H9 (cell line): ENCODE measurements around the gene ANAPC16. TPM values are rescaled to one million over a fixed set of nuclear protein-coding genes. Genes with fewer than 3 reads are reported as not detected.

Experiments
- DNase-seq: peaks from one replicate; pipeline ENCODE4 v3.0.0-alpha.2; 2017
- H2AFZ ChIP-seq: one replicate; pipeline ENCODE4 v1.6.1; 2013; ENCODE audit warnings: mild to moderate bottlenecking, low read length, control low read depth, moderate library complexity
- H2AK5ac ChIP-seq: 2 replicates; pipeline ENCODE4 v1.6.1; 2013; ENCODE audit warnings: low read length, control low read depth, mixed read lengths; ENCODE audit not compliant: insufficient read length
- H2BK120ac ChIP-seq: one replicate; pipeline ENCODE4 v1.6.1; 2013; ENCODE audit warnings: low read depth, mild to moderate bottlenecking, low read length, control low read depth, inconsistent platforms; ENCODE audit not compliant: poor library complexity, severe bottlenecking
- H2BK12ac ChIP-seq: 2 replicates; pipeline ENCODE4 v1.6.1; 2013; ENCODE audit warnings: low read length, control low read depth, mixed read lengths, low read depth; ENCODE audit not compliant: insufficient read length
- H2BK15ac ChIP-seq: 2 replicates; pipeline ENCODE4 v1.6.1; 2013; ENCODE audit warnings: low read depth, low read length, control low read depth
- H2BK20ac ChIP-seq: one replicate; pipeline ENCODE4 v1.6.1; 2013; ENCODE audit warnings: low read depth, mild to moderate bottlenecking, low read length, control low read depth, inconsistent platforms; ENCODE audit not compliant: poor library complexity, severe bottlenecking
- H2BK5ac ChIP-seq: 2 replicates; pipeline ENCODE4 v1.6.1; 2013; ENCODE audit warnings: low read length, control low read depth, mixed read lengths; ENCODE audit not compliant: insufficient read length
- H3K14ac ChIP-seq: 2 replicates; pipeline ENCODE4 v1.6.1; 2013; ENCODE audit warnings: low read length, control low read depth; ENCODE audit not compliant: insufficient read depth
- H3K18ac ChIP-seq: 2 replicates; pipeline ENCODE4 v1.6.1; 2013; ENCODE audit warnings: low read depth, mild to moderate bottlenecking, mixed read lengths, low read length, control low read depth; ENCODE audit not compliant: insufficient read length
- H3K23ac ChIP-seq: 2 replicates; pipeline ENCODE4 v1.6.1; 2013; ENCODE audit warnings: low read length, control low read depth, mixed read lengths, low read depth; ENCODE audit not compliant: insufficient read length
- H3K23me2 ChIP-seq: 2 replicates; pipeline ENCODE4 v1.6.1; 2013; ENCODE audit warnings: low read depth, mild to moderate bottlenecking, mixed read lengths, low read length, control low read depth; ENCODE audit not compliant: insufficient read length, poor library complexity, severe bottlenecking
- H3K27ac ChIP-seq: 2 replicates; pipeline ENCODE4 v1.5.1; 2013; ENCODE audit warnings: low read length, control low read depth, mixed read lengths, low read depth; ENCODE audit not compliant: insufficient read length
- H3K27me3 ChIP-seq: 2 replicates; pipeline ENCODE4 v1.6.1; 2013; ENCODE audit warnings: low read length, control low read depth, inconsistent platforms; ENCODE audit not compliant: insufficient read depth
- H3K4ac ChIP-seq: 2 replicates; pipeline ENCODE4 v1.6.1; 2013; ENCODE audit warnings: low read depth, mild to moderate bottlenecking, control low read depth, inconsistent platforms, low read length, moderate library complexity
- H3K4me1 ChIP-seq: 2 replicates; pipeline ENCODE4 v1.6.1; 2013; ENCODE audit warnings: low read length, control low read depth, inconsistent platforms; ENCODE audit not compliant: insufficient read depth
- H3K4me2 ChIP-seq: 2 replicates; pipeline ENCODE4 v1.6.1; 2013; ENCODE audit warnings: low read length, control low read depth, mixed read lengths; ENCODE audit not compliant: insufficient read length, insufficient read depth
- H3K56ac ChIP-seq: 2 replicates; pipeline ENCODE4 v1.6.1; 2013; ENCODE audit warnings: low read depth, mild to moderate bottlenecking, mixed read lengths, low read length, control low read depth; ENCODE audit not compliant: insufficient read length
- H3K79me1 ChIP-seq: 2 replicates; pipeline ENCODE4 v1.6.1; 2013; ENCODE audit warnings: low read depth, mild to moderate bottlenecking, moderate library complexity, low read length, control low read depth, inconsistent platforms; ENCODE audit not compliant: insufficient read depth, poor library complexity, severe bottlenecking
- H3K79me2 ChIP-seq: 2 replicates; pipeline ENCODE4 v1.6.1; 2013; ENCODE audit warnings: low read length, control low read depth, inconsistent platforms; ENCODE audit not compliant: insufficient read depth
- H3K9ac ChIP-seq: 2 replicates; pipeline ENCODE4 v1.6.1; 2013; ENCODE audit warnings: low read length, control low read depth, mixed read lengths; ENCODE audit not compliant: insufficient read length; ENCODE audit errors: extremely low read depth
- H3K9me3 ChIP-seq: one replicate; pipeline ENCODE4 v1.6.1; 2013; ENCODE audit warnings: low read depth, low read length, inconsistent platforms; ENCODE audit not compliant: control insufficient read depth
- H3T11ph ChIP-seq: one replicate; pipeline ENCODE4 v1.6.1; 2013; ENCODE audit warnings: mild to moderate bottlenecking, low read length, control low read depth, inconsistent platforms
- H4K20me1 ChIP-seq: one replicate; pipeline ENCODE4 v1.6.1; 2013; ENCODE audit not compliant: control insufficient read depth, insufficient read length, insufficient read depth
- H4K5ac ChIP-seq: 2 replicates; pipeline ENCODE4 v1.6.1; 2013; ENCODE audit warnings: low read depth, mild to moderate bottlenecking, mixed read lengths, low read length, control low read depth; ENCODE audit not compliant: insufficient read length
- H4K8ac ChIP-seq: replicated peaks from 2 replicates; pipeline ENCODE4 v1.6.1; 2013; ENCODE audit warnings: low read length, control low read depth, mixed read lengths, low read depth; ENCODE audit not compliant: insufficient read length
- H4K91ac ChIP-seq: 2 replicates; pipeline ENCODE4 v1.6.1; 2013; ENCODE audit warnings: low read depth, mild to moderate bottlenecking, moderate library complexity, mixed read lengths, low read length, control low read depth; ENCODE audit not compliant: insufficient read length
- H3K27ac Mint-ChIP-seq, 3 experiments: 2 replicates in 2 of 3; 3 replicates in 1 of 3; pipeline ENCODE4 v1.8.0; 2020 to 2021; ENCODE audit warnings: mixed read lengths in 3 of 3, mild to moderate bottlenecking in 1 of 3, moderate library complexity in 1 of 3
- H3K27me3 Mint-ChIP-seq: 2 replicates; pipeline ENCODE4 v1.8.0; 2021; ENCODE audit warnings: low read depth, mild to moderate bottlenecking, moderate library complexity, mixed read lengths
- H3K36me3 Mint-ChIP-seq, 3 experiments: 2 replicates in 2 of 3; 3 replicates in 1 of 3; pipeline ENCODE4 v1.8.0; 2020 to 2021; ENCODE audit warnings: low read depth in 3 of 3, mixed read lengths in 3 of 3; ENCODE audit not compliant: insufficient read depth in 1 of 3
- H3K4me1 Mint-ChIP-seq, 2 experiments: 2 replicates each; pipeline ENCODE4 v1.8.0; 2020; ENCODE audit warnings: mixed read lengths in 2 of 2
- H3K4me3 Mint-ChIP-seq, 2 experiments: 2 replicates in 1 of 2; 3 replicates in 1 of 2; pipeline ENCODE4 v1.8.0; 2020 to 2021; ENCODE audit warnings: mild to moderate bottlenecking in 2 of 2, mixed read lengths in 2 of 2, moderate library complexity in 1 of 2
- H3K9me3 Mint-ChIP-seq, 2 experiments: 2 replicates in 1 of 2; 3 replicates in 1 of 2; pipeline ENCODE4 v1.8.0; 2020; ENCODE audit warnings: mild to moderate bottlenecking in 2 of 2, mixed read lengths in 2 of 2, moderate library complexity in 1 of 2
- CTCF ChIP-seq: fragments of 200-600 bp; sonication (generic); conservative IDR thresholded peaks from 3 replicates; pipeline ENCODE4 v1.8.0; 2021; ENCODE audit warnings: antibody characterized with exemption, mild to moderate bottlenecking
- WGBS: extraction: QIAGEN DNeasy Blood & Tissue Kit; methylation state at CpG from one replicate; pipeline ENCODE4 v1.1.7; 2013; ENCODE audit warnings: missing lambda C conversion rate, low lambda C conversion rate, mixed read lengths; ENCODE audit not compliant: insufficient read length; ENCODE audit errors: extremely low coverage; 5-methylcytosine and 5-hydroxymethylcytosine counted together
- total RNA-seq: library from RNA; stranded (reverse); gene quantifications from 2 replicates; pipeline ENCODE4 v1.2.1, GENCODE V29; 2021

The ANAPC16 gene
- total RNA-seq, 1 experiment from 2014 or later, result 66.6 TPM

GRCh38 chr10:72255977-72256729 is 40.3 kb downstream of the ANAPC16 start:
- H3K4me1 Mint-ChIP-seq, result peaks cover 39 to 50% of the 10 kb centered on the region in 2 experiments
- Histone ChIP-seq H3K56ac (no peak overlapping the region), H3K79me2 (no peaks in the 10 kb centered on the region), H3K4ac (no peak overlapping the region), H3K4me2 (no peak overlapping the region), H3K23me2 (no peaks in the 10 kb centered on the region), H3K4me1 (peaks cover 11% of the 10 kb centered on the region), H4K5ac (no peak overlapping the region), H3K79me1 (no peaks in the 10 kb centered on the region), H2BK12ac (no peak overlapping the region), H4K8ac (no peak overlapping the region), H2AFZ (no peak overlapping the region), H2BK20ac (no peak overlapping the region), H3K27ac (no peak overlapping the region), H4K20me1 (no peaks in the 10 kb centered on the region), H3K9me3 (no peaks in the 10 kb centered on the region), H3K27me3 (no peaks in the 10 kb centered on the region), H4K91ac (no peak overlapping the region), H3K23ac (no peak overlapping the region), H3T11ph (no peak overlapping the region), H2BK5ac (no peak overlapping the region), H3K14ac (no peak overlapping the region), H3K9ac (no peak overlapping the region), H3K18ac (no peak overlapping the region), H2BK120ac (no peak overlapping the region), H2AK5ac (no peak overlapping the region), H2BK15ac (no peak overlapping the region)
- H3K36me3 Mint-ChIP-seq, result no peaks in the 10 kb centered on the region
- TF ChIP-seq CTCF, result no peak
- no peaks in the 10 kb centered on the region; a peak in 1 of 5 replicates for H3K9me3 Mint-ChIP-seq
- no peak overlapping the region; a peak in 1 of 5 replicates for H3K4me3 Mint-ChIP-seq
- DNase-seq, result no peak
- H3K27me3 Mint-ChIP-seq, result no peaks in the 10 kb centered on the region
- H3K27ac Mint-ChIP-seq, result peak overlapping the region in 2 of 3 experiments; percentile 4 to 11; a peak in 2 of 7 replicates
- no CpG with 5 or more reads among the region's 6 CpGs for WGBS
